Measurements from ENCODE around the gene ACSF3.
"Not testable (repeated sequence)": the region's sequence is repeated elsewhere in the genome, so short reads cannot be mapped to it uniquely, and the experiment has no call there.

ACSF3 gene

GRCh38 chr16:89161763-89162713 lies 68.4 kb downstream of the ACSF3 start:
- DNase-seq (ENCODE audit: low spot score): no peak

GRCh38 chr16:89163297-89163696 lies 69.6 kb downstream of the ACSF3 start:
- DNase-seq (ENCODE audit: low spot score): no peak

GRCh38 chr16:89164436-89164835 lies 70.8 kb downstream of the ACSF3 start:
- DNase-seq (ENCODE audit: low spot score): no peak

- DNase-seq (ENCODE audit: low spot score): no peak
Measured at GRCh38 chr16:89164847-89165680, 71.4 kb downstream of the ACSF3 start.

GRCh38 chr16:89165681-89165979 lies 72.0 kb downstream of the ACSF3 start:
- not testable (repeated sequence) for DNase-seq (ENCODE audit: low spot score)

- no peak for DNase-seq (ENCODE audit: low spot score)
Measured at GRCh38 chr16:89166696-89167424, 73.2 kb downstream of the ACSF3 start.

GRCh38 chr16:89167425-89167941 lies 73.8 kb downstream of the ACSF3 start:
- peak; percentile 77 for DNase-seq (ENCODE audit: low spot score)

- DNase-seq (ENCODE audit: low spot score): no peak
Measured at GRCh38 chr16:89168381-89169189, 74.9 kb downstream of the ACSF3 start.

GRCh38 chr16:89169778-89170177 lies 76.1 kb downstream of the ACSF3 start:
- no peak for DNase-seq (ENCODE audit: low spot score)

GRCh38 chr16:89170346-89171215 lies 76.9 kb downstream of the ACSF3 start:
- DNase-seq (ENCODE audit: low spot score): no peak

- peak; percentile 97 for DNase-seq (ENCODE audit: low spot score)
Measured at GRCh38 chr16:89171216-89172170, 77.8 kb downstream of the ACSF3 start, which contains the start of gene CDH15. Gene CDH15 (plus strand): TSS chr16:89171748. CDS start chr16:89171832, 84 bp downstream.

GRCh38 chr16:89172171-89172527 lies 78.5 kb downstream of the ACSF3 start:
- DNase-seq (ENCODE audit: low spot score): no peak

- DNase-seq (ENCODE audit: low spot score): no peak
Measured at GRCh38 chr16:89172528-89173173, 79.0 kb downstream of the ACSF3 start.

- no peak for DNase-seq (ENCODE audit: low spot score)
Measured at GRCh38 chr16:89173174-89173921, 79.7 kb downstream of the ACSF3 start.

GRCh38 chr16:89174055-89174827 lies 80.6 kb downstream of the ACSF3 start:
- no peak for DNase-seq (ENCODE audit: low spot score)

GRCh38 chr16:89174877-89175276 lies 81.2 kb downstream of the ACSF3 start:
- DNase-seq (ENCODE audit: low spot score): no peak
